Measurements from ENCODE around the gene RUVBL2.

RUVBL2 gene

DNA sequence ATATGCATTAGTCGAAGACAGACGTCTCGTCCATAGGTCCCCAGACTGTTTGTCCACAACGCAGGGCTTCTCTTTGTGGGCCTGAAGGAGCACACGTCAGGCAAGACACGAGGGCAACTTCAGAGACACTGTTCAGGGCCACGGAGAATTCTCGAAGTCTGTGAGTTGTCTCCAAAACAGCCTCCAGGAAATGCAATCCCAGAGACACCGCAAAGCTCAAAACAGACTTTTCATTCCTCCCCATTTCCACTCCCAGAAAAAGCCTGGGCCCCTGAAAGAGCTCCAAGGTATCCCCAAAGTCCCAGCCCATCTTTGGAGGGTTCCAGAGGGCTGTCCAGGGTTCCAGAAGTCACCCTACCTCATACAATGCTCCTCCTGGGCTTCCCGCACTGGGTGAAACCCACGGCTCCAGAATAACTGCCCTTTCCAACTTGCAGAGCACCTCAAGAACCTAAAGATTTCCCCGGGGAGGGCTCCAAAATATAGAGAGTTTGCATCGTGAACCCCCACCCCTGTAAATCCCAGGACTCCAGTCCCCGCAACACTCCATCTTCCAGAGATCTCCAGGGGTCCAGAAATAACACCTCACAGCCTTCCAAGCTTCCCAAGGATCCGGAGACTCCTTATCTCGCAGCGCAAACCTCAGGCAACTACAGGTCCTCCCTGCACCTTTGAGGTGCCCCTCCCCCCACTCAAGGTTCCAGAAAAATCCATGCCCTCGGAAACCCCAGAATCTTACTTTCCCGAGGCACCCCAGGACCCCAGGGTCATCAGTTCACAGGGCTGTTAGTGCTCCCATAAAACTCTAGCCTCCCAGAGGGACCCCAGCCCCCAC lies 29.3 kb upstream of the RUVBL2 start:
- no peak for DNase-seq

DNA sequence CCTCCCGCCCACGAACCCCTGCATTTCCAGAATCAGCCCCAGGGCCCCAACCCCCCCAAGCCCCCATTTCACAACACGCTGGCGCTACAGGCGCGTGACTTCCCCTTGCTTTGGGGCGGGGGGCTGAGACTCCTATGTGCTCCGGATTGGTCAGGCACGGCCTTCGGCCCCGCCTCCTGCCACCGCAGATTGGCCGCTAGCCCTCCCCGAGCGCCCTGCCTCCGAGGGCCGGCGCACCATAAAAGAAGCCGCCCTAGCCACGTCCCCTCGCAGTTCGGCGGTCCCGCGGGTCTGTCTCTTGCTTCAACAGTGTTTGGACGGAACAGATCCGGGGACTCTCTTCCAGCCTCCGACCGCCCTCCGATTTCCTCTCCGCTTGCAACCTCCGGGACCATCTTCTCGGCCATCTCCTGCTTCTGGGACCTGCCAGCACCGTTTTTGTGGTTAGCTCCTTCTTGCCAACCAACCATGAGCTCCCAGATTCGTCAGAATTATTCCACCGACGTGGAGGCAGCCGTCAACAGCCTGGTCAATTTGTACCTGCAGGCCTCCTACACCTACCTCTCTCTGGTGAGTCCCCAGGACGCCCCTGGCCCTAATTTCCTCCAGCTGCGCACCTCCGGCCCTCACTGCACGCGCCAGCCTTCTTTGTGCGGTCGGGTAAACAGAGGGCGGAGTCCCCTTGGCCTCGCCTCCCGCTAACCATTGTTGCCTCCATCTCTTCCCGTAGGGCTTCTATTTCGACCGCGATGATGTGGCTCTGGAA lies 28.5 kb upstream of the RUVBL2 start, which contains the start of gene FTL:
Gene FTL, plus strand, starts transcription at position 270 of the 766 bp plus-strand sequence. Its CDS starts 199 bp downstream, at position 469.
- DNase-seq, result peak; percentile 85

DNA sequence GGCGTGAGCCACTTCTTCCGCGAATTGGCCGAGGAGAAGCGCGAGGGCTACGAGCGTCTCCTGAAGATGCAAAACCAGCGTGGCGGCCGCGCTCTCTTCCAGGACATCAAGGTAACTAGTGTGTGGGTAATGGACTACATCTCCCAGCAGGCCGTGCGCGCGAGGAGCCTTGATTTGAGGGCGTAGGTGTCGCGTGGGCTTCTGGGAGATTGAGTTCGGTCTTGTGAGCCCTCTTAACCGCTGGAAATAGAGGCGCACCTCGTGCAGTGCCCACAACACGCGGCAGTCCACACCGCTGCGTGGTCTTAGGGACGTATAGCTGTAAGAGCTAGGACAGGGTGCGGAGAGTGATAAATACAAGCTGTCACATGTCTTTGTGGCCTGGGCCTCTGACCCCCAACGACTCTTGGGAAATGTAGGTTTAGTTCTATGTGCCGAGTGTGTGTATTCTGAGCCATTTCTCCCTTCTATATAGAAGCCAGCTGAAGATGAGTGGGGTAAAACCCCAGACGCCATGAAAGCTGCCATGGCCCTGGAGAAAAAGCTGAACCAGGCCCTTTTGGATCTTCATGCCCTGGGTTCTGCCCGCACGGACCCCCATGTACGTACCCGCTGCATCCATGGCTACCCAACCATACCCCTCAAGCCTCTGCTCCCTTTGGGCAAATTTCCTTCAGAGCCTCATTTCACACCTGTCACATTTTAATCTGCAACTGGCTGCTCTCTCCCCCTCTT lies 27.7 kb upstream of the RUVBL2 start:
- no peak for DNase-seq

DNA sequence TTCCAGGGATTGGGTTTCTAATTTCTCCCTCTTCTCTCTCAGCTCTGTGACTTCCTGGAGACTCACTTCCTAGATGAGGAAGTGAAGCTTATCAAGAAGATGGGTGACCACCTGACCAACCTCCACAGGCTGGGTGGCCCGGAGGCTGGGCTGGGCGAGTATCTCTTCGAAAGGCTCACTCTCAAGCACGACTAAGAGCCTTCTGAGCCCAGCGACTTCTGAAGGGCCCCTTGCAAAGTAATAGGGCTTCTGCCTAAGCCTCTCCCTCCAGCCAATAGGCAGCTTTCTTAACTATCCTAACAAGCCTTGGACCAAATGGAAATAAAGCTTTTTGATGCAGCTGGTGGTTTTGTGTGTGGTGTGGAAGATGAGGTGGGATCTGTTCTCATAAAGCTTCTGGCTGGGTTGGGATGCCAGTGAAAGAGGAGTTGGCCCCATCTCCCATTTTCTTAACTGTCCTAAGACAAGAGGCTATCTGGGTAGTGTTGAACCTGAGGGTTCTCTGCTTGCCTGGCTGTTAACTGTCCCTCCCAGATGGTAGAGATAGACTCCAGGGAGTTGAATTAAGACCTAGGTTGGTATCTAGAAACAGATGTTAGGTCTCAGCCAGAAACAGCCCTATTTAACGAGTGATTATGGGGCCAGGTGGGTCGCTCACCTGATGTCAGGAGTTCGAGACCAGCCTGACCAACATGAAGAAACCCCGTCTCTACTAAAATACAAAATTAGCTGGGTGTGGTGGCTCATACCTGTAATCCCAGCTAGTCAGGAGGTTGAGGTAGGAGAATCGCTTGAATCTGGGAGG lies 26.9 kb upstream of the RUVBL2 start:
- no peak for DNase-seq

DNA sequence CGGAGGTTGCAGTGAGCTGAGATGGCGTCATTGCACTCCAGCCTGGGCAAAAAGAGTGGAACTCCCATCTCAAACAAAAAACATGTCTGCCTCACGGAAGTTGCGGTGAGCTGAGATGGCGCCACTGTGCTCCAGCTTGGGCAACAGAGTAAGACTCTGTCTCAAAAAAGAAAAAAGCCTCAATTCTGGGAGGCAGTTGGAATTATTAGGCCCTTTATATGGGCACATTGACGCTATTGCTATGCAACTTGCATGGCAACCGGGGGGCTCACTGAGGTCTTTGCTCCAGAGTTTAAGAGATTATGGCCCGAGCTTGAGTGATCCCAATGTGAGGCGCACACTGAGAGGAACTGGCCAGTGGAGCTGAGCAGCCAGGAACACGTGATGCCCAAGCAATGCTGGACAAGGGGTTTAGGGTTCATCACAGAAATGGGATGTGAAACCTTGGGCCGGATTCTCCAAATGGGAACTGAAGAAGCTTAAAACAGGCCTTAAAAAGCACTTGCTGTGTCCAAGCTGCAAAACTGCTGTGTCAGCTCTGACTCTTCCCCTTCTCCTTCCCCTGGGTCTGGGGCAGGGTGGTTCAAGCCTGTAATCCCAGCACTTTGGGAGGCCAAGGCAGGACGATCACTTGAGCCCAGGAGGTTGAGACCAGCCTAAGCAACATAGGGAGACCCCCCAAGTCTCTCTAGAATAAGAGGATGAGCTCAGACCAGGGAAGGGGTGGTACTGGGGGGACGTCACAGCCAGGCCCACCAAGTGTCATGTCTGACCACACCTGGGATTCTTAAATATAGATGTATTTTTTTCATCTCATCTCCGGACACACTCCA lies 26.1 kb upstream of the RUVBL2 start:
- DNase-seq, result no peak

DNA sequence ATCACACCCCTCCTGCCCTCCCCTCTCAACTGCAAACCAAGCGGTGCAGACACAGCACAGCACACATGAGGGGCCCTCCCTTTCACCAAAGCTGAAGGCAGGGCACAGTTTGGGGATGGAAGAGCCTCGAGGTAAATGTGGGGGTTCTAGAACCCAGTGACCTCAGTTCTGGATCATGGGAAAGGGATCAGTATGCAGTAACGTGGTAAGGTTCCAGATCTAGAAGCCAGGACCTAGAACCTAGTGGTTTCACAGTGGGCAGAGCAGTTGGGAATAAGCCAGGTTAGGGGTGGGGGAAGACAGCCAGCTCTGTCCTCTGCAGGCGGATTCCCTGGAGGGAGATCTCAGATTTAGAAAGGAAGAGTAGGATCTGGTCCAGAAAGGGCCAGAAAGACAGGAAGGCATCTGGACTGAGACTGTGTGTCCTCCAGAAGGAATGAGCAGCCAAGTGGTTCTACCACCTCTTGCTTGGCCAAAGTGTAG lies 25.5 kb upstream of the RUVBL2 start:
- DNase-seq, result no peak

DNA sequence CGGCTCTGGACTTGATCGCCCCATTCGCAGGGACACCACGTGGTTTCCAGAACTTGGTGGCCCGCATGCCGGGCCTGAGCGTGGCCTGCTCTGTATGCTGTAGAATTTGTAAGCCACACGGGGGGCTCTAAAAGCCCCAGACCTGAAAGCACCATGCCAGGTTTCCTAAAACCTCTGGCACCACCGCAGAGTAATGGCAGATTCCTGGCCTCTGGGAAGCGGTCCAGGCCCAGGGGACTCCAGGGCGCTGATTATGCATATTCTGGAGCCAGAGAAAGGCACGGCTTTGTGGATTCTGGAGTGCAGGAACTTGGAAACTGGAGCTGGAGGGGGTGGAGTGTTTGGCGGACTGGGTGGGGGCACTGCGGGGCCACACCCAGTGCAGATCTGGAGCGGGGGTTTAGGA lies 24.9 kb upstream of the RUVBL2 start:
- DNase-seq, result no peak

DNA sequence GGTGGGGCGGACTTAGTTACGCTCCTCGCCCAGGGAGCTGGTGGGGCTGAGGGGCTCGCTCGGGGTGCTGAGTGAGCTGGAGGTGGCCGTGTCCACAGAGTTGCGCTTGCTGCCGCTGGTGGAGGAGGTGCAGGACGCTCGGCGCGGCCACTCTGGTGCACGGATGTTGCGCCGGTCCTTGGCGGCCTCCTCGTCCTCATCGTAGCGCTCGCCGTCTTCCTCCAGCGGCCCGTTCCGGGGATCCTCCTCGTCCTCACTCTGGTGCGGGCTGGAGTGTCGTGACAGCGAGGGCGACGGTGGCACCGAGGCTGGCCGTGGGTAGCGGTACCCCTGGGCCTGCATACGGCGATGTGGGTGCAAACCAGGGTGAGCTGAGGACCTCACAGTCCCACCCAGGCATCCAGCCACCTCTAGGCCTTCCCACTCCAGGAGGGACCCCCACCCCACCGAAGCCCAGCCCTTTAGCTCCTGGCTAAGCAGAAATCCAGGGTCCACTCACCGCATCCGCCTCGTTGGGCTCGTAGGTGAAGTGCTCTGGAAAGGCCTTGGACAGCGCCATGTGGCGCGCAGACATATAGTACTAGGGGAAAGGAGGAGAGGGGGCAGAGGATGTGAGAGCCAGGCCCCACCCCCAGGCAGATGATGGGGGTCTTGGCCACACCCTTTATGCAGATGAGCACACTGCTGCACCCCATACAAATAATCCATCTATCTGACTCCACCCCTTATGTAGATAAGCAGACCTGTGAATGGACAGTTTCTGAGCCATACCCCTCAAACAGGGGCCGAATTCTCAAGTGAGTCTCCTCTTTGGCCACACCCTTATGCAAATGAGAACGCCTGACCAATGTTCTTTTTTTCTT lies 24.2 kb upstream of the RUVBL2 start:
- DNase-seq, result no peak

DNA sequence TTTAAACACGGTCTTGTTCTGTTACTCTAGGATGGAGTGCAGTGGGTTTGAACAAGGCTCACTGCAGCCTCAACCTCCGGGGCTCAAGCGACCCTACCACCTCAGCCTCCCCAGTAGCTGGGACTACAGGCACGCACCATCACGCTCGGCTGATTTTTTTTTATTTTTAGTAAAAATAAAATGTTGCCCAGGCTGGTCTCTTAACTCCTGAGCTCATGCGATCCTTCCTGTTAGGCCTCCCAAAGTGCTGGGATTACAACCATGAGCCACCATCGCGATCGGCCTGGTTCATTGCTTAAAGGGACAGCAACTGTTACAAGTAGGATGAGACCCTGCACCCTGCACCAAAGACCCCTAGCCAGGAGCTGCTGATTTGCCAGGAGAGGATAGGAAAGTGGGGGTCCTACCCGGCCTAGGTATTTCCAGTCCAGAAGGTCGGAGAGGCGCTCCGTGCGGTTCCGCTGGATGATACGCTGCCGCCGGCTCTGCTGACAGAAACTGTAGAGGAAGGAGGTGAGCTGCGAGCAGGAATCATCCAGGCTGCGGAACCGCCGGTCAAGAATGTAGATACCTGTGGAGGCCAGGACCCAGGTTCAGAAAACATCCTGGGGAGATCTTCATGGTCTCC lies 23.4 kb upstream of the RUVBL2 start:
- no peak for DNase-seq

DNA sequence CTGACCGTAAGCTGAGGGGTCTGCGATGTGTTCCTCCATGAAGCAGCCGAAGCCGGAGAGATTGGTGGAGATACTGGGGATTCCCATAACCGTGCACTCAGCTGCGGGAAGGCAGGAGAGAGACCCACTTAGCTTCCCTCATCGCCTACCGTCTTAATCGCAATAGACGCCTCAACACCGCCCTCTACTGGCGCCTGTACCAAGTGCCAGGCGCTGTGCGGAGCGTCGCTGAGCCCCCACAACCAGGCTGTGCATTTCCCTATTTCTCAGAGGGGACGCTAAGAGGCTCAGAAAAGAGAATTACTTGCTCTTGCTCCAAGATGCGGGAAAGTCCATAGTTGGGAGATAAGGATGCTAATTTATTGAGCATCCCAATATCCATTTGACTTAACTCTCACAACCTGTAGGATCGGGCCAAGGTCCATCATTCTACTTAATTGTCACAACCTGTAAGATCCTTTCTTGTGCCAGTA lies 22.7 kb upstream of the RUVBL2 start:
- no peak for DNase-seq

DNA sequence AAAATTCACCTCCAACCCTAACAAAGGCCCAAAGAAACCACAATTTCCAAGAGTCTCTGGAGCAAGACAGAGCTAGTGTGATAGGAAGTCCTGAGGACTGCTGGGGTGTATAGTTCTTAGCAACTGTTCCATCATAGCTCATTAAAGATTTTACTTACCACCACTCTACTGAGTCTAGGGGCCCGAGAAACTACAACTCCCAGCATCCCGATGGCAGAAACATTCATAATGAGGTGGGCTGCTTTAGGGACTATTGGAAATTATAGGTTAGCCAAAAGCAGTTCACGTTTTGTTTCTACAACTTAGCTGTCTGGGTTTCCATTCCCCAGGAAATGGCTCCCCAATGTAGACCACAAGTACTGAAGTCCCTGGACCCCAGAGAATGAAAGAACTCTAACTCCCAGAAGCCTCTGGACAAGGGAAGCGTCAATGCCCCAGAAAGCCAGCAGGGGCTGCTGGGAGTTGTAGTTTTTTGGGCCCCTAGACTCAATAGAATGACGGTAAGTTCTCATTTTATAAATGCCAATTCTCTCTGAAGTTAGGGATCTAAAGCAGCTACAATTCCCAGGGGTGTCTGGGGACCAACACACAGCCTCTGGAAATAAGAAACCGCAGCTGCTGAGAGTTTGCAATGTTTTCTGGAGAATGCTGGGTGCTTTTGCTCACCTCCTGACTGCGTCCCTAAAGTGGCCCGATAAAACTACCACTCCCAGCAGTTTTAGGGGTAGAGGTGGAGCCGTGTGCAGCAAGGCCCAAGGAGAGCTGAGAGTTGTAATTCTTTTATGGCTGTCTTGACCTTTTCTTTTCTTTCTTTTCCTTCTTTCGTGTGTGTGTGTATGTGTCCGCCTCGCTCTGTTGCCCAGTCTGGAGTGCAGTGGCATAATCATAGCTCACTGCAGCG lies 17.5 kb upstream of the RUVBL2 start:
- no peak for DNase-seq

DNA sequence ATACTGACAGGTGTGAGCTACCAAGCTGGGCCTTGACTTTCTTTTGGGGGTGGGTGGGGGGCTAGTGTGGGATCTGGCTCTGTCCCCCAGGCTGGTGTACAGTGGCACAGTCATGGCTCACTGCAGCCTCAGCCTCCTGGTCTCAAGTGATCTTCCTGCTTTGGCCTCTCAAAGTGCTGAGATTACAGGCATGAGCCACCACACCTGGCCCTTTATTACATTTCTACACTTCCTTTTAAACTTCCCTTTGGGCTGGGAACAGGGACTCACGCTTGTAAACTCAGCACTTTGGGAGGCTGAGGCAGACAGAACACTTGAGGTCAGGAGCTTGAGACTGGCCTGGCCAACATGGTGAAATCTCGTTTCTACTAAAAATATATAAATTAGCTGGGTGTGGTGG lies 16.6 kb upstream of the RUVBL2 start:
- DNase-seq, result no peak

DNA sequence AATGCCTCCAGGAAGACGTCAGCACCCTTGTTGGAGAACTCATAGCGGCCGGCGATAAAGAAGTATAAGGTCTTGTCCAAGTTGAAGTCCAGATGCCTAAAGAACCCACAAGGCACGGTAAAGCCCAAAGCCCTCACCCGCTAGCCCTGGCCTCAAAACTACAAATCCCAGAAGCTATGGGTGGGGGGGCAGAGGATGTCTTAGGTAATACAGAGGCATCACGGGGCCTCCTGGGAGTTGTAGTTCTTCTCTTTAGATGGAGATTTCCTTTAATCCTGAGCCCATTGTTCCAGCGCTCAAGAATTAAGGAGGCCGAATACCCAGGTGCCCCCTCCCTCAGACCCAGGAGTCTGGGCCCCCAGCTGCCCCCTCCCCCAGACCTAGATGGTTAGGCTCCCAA lies 11.4 kb upstream of the RUVBL2 start:
- no peak for DNase-seq

DNA sequence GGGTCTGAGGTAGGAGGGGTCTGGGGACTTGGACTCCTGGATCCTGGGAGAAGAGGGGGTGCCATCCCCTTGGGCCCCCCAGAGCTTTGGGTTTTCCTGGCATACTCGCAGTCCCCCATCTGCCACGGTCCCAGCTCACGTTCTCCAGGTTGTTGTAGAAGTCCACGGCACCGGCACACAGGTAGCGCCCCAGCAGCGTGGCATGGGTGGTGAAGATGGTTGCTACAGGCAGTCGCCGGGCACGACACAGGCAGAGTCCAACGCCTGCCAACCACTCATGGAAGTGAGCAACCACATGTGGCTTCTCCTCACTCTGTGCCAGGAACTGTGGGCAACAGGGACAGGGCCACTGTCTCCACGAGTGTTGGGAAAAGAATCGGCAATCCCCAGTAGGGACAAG lies 8.0 kb upstream of the RUVBL2 start:
- DNase-seq, result no peak

DNA sequence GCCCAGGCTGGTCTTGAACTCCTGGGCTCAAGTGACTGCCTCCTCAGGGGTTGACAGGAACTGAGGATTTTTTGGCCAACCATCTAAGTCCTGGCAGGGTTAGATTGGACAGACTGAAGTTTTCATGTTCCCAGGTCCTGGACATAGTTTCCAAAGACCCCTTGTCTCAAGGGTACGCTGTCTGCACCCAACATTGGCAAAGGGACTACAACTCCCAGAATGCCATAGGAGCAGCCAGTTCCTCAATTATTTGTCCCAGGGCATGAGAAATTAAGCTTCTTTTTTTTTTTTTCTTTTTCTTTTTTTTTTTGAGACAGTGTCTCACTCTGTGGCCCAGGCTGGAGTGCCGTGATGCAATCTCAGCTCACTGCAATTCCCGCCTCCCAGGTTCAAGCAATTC lies 7.5 kb upstream of the RUVBL2 start:
- no peak for DNase-seq

DNA sequence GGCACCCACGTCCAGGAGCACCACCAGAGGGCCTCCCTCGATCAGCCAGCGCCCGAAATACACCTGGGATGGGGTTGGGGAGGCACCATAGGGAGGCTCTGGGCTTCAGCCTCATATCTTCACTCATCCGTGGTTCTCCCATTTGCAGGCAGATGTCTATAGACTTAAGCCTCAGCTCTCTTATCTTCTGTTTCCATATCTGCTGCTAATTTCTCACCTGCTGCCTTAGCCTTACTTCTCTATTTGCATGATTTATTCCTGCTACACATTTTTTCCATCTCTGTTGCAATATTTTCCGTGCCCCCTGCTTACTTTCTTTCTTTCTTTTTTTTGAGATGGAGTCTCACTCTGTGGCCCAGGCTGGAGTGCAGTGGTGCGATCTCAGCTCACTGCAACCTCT lies 6.4 kb upstream of the RUVBL2 start:
- DNase-seq, result no peak

DNA sequence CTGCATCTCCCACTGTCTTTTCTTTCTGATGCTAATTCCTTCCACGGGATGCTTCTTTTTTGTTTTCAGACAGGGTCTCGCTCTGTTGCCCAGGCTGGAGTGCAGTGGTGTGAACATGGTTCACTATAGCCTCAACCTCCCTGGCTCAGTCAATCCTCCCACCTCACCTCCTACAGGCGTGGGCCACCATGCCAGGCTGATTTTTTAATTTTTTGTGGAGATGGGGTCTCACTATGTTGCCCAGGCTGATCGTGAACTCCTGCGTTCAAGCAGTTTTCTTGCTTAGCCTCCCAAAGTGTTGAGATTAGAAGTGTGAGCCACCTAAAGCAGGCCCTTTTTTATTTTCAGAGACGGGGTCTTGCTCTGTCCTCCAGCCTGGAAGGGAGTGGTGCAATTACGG lies 5.4 kb upstream of the RUVBL2 start:
- DNase-seq, result no peak

DNA sequence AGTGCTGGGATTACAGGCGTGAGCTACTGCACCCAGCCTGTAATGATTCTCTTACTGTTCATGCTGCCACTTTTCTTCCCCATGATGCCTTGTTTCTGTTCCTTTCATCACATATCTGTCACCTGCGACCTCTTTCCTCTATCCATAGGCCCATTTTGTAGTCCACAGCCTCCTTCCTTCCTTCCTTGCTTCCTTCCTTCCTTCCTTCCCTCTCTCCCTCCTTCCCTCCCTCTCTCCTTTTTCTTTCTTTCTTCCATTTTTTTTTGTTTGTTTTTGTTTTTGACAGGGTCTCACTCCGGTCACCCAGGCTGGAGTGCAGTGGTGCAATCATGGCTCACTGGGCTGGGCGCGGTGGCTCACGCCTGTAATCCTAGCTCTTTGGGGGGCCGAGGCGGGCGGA lies 4.8 kb upstream of the RUVBL2 start:
- no peak for DNase-seq
